ENCODE results near the gene DDX54. TPM values are rescaled to one million over a fixed set of nuclear protein-coding genes. Genes with fewer than 3 reads are reported as not detected.

The DDX54 gene
- total and polyA plus RNA-seq, 12 donors: 16.5 to 52.7 (median 37.5) TPM

GRCh38 chr12:113221997-113222729, 36.9 kb upstream of the DDX54 start:
- H3K36me3 ChIP-seq: peaks cover 0 to 12% (median 3%) of the 10 kb centered on the region in 9 donors
- ATAC-seq (no peak), DNase-seq (no peak)
- H3K27me3 ChIP-seq: no peaks in the 10 kb centered on the region
- 10 to 12% methylated on average over 12 of the region's 12 CpGs for WGBS, 2 donors
- peaks cover 13 to 61% (median 49%) of the 10 kb centered on the region in 9 donors for H3K4me1 ChIP-seq
- no peaks in the 10 kb centered on the region for H3K9me3 ChIP-seq
- H3K27ac ChIP-seq: peak overlapping the region; percentile 88 to 99 (median 96)
- intact Hi-C loops (cut with DNase I): loop anchor here in 4 of 10 donors (1.0 to 5.0 kb wide), 6 partner anchors 35 to 77 kb away; partner anchors contain the start of genes DDX54 (in 2 of the 4) and RITA1 (in 2 of the 4)
- no peak for TF ChIP-seq CTCF (IDR thresholded peaks at IDR 0.05)
- peak overlapping the region; percentile 73 to 97 (median 92) for H3K4me3 ChIP-seq

- no peaks in the 10 kb centered on the region for H3K9me3 ChIP-seq
- ATAC-seq (peak; percentile 94 to 98 (median 96)), DNase-seq (peak; percentile 99 to 100)
- 1% methylated on average over 52 to 68 of the region's 68 CpGs for WGBS, 2 donors
- H3K36me3 ChIP-seq: peaks cover 0 to 7% (median 0%) of the 10 kb centered on the region in 9 donors
- peak within 1 kb of the TSS; percentile 73 to 97 (median 92) for H3K4me3 ChIP-seq
- H3K27me3 ChIP-seq: no peaks in the 10 kb centered on the region
- TF ChIP-seq CTCF (IDR thresholded peaks at IDR 0.05): peak in 2 of 9 donors; percentile 6 to 11
- H3K4me1 ChIP-seq: peaks cover 8 to 61% (median 41%) of the 10 kb centered on the region in 9 donors
- intact Hi-C loops (cut with DNase I): loop anchor here in 3 of 10 donors (1.0 to 5.0 kb wide), 4 partner anchors 34 to 41 kb away; partner anchors contain the start of genes DDX54 (in 1 of the 3) and RITA1 (in 1 of the 3)
- H3K27ac ChIP-seq: peak within 1 kb of the TSS; percentile 88 to 99 (median 96)
These were observed 36.1 kb upstream of the DDX54 start, which contains the start of gene TPCN1 for GRCh38 chr12:113221181-113221996. Gene TPCN1, plus strand, starts transcription at chr12:113221464. Its CDS starts 5,389 bp downstream, at chr12:113226853.

- H3K36me3 ChIP-seq: peaks cover 0 to 5% (median 0%) of the 10 kb centered on the region in 9 donors
- intact Hi-C loops (cut with DNase I): loop anchor here in 3 of 10 donors (1.0 to 5.0 kb wide), 4 partner anchors 33 to 42 kb away; partner anchors contain the start of genes DDX54 (in 1 of the 3) and RITA1 (in 1 of the 3)
- no peak for ATAC-seq
- 1% methylated on average over 23 of the region's 23 CpGs for WGBS, 2 donors
- H3K9me3 ChIP-seq: no peaks in the 10 kb centered on the region
- TF ChIP-seq CTCF (IDR thresholded peaks at IDR 0.05): no peak
- H3K4me3 ChIP-seq: peak overlapping the region; percentile 31 to 97 (median 63)
- H3K27me3 ChIP-seq: no peaks in the 10 kb centered on the region
- no peak for DNase-seq
- H3K27ac ChIP-seq: peak overlapping the region in 5 of 10 donors; percentile 14 to 66 (median 37)
- peaks cover 8 to 63% (median 40%) of the 10 kb centered on the region in 9 donors for H3K4me1 ChIP-seq
These were observed 35.4 kb upstream of the DDX54 start for GRCh38 chr12:113220593-113221180.

All from heart right ventricle (tissue), 16 donors.